Measurements from ENCODE around the gene TRIM59. TPM values are rescaled to one million over a fixed set of nuclear protein-coding genes. Genes with fewer than 3 reads are reported as not detected.

The TRIM59 gene
- polyA plus RNA-seq, 1 of the 3 experiments (the other 2 are of a cell fraction), result 4.1 TPM

GRCh38 chr3:160475884-160476283 lies 26.3 kb upstream of the TRIM59 start:
- H3K4me1 ChIP-seq (ENCODE audit: control insufficient read depth in 1 of 2, insufficient read depth in 2 of 2, low read depth in 1 of 2, low read length in 1 of 2), result peaks cover 22 to 23% of the 10 kb centered on the region in 2 experiments
- CTCF ChIA-PET, result no interaction called here
- DNase-seq, result no peak

More at GRCh38 chr3:160475884-160476283, 26.3 kb upstream of the TRIM59 start:
- Histone ChIP-seq H3K27ac (ENCODE audit: low read depth in 2 of 2, low read length in 1 of 2) (peak overlapping the region; percentile 1 to 98; a peak in 3 of 4 replicates), H4K20me1 (ENCODE audit: insufficient read depth) (no peaks in the 10 kb centered on the region), H3K9ac (peak overlapping the region; percentile 6; the same call in 1 of the 2 replicates), H2AFZ (ENCODE audit: low read depth) (no peak overlapping the region), H3K9me3 (no peaks in the 10 kb centered on the region), H3K4me3 (ENCODE audit: low read depth in 2 of 2, low read length in 1 of 2) (no peak overlapping the region), H3K27me3 (ENCODE audit: insufficient read depth) (no peaks in the 10 kb centered on the region), H3F3A (replicated peaks; ENCODE audit: insufficient read depth) (peaks cover 49% of the 10 kb centered on the region), H3K79me2 (ENCODE audit: insufficient read depth) (no peaks in the 10 kb centered on the region), H3K36me3 (replicated peaks in 1 of 2; ENCODE audit: control insufficient read depth in 1 of 2, insufficient read depth in 2 of 2, low read length in 1 of 2) (no peaks in the 10 kb centered on the region), H3K9me2 (no peaks in the 10 kb centered on the region), H3K4me2 (no peak overlapping the region)
- POLR2A ChIA-PET, result no interaction called here
- WGBS (ENCODE audit: low lambda C conversion rate), result 35% methylated on average over 2 of the region's 2 CpGs
- no peak for TF ChIP-seq FOXJ3 (CRISPR knock-in tag; IDR thresholded peaks at IDR 0.05)
- no peak for TF ChIP-seq RFX5 (IDR thresholded peaks at IDR 0.05; ENCODE audit: low read length)
- TF ChIP-seq MXI1 (IDR thresholded peaks at IDR 0.05; ENCODE audit: low read depth, low read length), result no peak
- TF ChIP-seq RXRA (IDR thresholded peaks at IDR 0.05; ENCODE audit: borderline replicate concordance, low read depth), result no peak
- no peak for TF ChIP-seq IRF3 (IDR thresholded peaks at IDR 0.05; ENCODE audit: low read depth, low read length)
- no peak for TF ChIP-seq REST (IDR thresholded peaks at IDR 0.05; ENCODE audit: low read depth, low read length)
- TF ChIP-seq EZH2phosphoT487 (IDR thresholded peaks at IDR 0.05; ENCODE audit: borderline replicate concordance, low read depth), result no peak
- no peak for TF ChIP-seq MAX (IDR thresholded peaks at IDR 0.05; ENCODE audit: low read depth)
- no peak for TF ChIP-seq CTCF (IDR thresholded peaks at IDR 0.05)
- peak; percentile 39; the same call in 1 of the 2 replicates for TF ChIP-seq FOSL2 (IDR thresholded peaks at IDR 0.05; ENCODE audit: borderline replicate concordance, low read depth)
- no peak for TF ChIP-seq ELF1 (IDR thresholded peaks at IDR 0.05)
- TF ChIP-seq GABPA (IDR thresholded peaks at IDR 0.05; ENCODE audit: low read depth), result no peak
- TF ChIP-seq TCF12 (IDR thresholded peaks at IDR 0.05), result no peak
- TF ChIP-seq JUND (IDR thresholded peaks at IDR 0.05), result 0 out of 2 replicates have a peak, but pooled peaks have one; percentile 18
- no peak for TF ChIP-seq GATA2 (CRISPR knock-in tag; IDR thresholded peaks at IDR 0.05)
- no peak for TF ChIP-seq CHD2 (IDR thresholded peaks at IDR 0.05; ENCODE audit: low read length, partially characterized antibody)
- no peak; a peak in 1 of 4 replicates for TF ChIP-seq EP300 (IDR thresholded peaks at IDR 0.05; ENCODE audit: borderline replicate concordance in 1 of 2, low read depth in 1 of 2, low read length in 1 of 2)
- TF ChIP-seq PBX3 (IDR thresholded peaks at IDR 0.05), result peak; percentile 59; the same call in 1 of the 2 replicates
